Stimulated activated CD8-positive, alpha-beta memory T cell treated with anti-CD3 and anti-CD28 coated beads, Interleukin-7, amount 100 ng/mL, for 4 hours (primary cell): Measurements from ENCODE around the gene LASP1.
"Not testable (repeated sequence)": the region's sequence is repeated elsewhere in the genome, so short reads cannot be mapped to it uniquely, and the experiment has no call there.

Source experiments
- DNase-seq, 2 donors: peaks; one replicate each; pipeline ENCODE4 v3.0.0-alpha.2; 2020; ENCODE audit warnings: low read depth in 2 of 2

Gene LASP1

DNA sequence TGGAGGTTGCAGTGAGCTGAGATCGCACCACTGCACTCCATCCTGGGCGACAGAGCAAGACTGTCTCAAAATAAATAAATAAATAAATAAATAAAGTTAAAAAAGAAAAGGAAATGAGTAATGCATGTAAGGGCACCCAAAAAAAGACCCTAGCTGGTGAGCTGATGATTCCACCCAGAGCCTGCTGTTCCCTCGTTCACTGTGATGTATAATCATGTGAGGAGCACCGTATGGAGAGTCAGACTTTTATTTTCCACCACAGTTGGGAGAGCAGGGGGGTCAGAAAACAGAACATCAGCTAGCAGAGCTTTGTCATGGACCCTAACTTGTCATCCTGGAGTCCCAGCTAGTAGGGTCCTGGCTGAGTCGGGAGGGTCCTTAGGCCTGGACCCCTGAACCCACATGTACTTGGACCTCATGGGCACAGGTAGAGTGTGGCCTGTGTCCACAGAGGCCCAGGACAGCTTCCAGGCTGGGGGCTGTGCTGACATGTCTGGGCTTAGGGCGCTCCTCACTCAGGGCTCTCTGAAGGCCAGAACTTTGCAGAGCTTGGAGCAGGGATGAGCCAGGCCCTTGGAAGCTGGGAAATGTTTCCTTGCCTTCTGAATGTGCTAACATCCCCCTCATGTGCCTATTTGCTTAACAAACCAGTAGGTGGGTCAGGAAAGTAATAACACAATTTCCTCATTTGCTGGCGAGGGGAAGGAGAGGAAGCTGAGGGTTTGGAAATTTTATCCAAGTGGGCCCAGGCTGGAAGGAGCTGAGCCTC, 36.8 kb downstream of the LASP1 start:
- no peak for DNase-seq

- no peak for DNase-seq
These were observed 38.2 kb downstream of the LASP1 start for GRCh38 chr17:38907930-38908675.

GRCh38 chr17:38908676-38909181, 38.9 kb downstream of the LASP1 start:
- DNase-seq, result no peak

DNA sequence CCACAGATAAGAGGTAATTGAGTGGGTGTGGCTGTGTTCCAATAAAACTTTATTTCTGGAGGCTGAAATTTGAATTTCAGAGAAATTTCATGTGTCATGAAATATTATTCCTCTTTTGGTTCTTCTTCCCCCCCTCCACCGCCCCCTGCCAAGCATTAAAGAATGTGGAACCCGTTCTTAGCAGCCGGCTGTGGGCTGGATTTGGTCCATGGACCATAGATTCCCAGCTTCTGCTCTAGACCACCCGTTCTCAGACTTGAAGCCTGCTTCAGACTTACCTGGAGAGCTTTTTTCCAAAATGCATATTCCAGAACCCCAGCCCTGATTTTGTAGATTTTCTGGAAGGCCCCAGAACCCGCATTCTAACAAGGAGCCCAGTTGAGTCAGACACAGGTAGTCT, 40.5 kb downstream of the LASP1 start:
- DNase-seq, result no peak

GRCh38 chr17:38911081-38911730, 41.3 kb downstream of the LASP1 start:
- no peak for DNase-seq

DNA sequence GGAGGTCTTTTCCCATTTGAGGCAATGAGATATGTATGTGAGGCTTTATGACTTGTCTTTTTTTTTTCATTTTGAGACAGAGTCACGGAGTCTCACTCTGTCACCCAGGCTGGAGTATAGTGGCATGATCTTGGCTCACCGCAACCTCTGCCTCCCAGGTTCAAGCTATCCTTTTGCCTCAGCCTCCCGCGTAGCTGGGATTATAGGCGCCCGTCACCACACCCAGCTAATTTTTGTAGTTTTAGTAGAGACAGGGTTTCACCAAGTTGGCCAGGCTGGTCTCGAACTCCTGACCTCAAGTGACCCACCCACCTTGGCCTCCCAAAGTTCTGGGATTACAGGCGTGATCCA, 41.8 kb downstream of the LASP1 start:
- not testable (repeated sequence) for DNase-seq

DNA sequence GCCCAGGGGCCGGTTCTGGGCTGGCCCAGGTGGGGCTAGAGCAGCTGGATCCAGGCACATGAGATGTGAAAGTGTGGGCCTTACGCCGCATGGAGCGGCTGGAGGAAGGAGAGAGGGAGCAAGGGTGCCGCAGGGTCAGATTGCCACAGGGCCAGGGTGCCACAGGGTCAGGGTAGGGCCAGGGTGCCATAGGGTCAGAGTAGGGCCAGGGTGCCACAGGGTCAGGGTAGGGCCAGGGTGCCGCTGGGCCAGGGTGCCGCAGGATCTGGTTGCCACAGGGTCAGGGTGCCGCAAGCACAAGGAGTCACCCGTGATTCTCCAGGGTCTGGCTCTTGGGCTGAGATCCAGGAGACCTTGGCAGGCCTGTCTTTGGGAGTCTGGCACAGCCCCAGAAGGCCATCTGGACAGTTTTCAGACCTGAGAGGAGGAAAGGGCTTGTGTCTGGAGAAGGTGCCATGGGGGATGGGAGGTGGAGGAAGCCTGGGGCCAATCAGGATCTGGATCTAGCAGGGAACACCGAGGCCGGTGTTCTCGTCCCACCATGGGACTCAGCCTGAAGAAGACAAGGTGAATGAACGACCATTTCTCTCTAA, 42.5 kb downstream of the LASP1 start:
- DNase-seq, result no peak

- no peak for DNase-seq
These were observed 45.1 kb downstream of the LASP1 start for GRCh38 chr17:38914741-38915638.

GRCh38 chr17:38915639-38915995, 45.8 kb downstream of the LASP1 start:
- no peak for DNase-seq

DNA sequence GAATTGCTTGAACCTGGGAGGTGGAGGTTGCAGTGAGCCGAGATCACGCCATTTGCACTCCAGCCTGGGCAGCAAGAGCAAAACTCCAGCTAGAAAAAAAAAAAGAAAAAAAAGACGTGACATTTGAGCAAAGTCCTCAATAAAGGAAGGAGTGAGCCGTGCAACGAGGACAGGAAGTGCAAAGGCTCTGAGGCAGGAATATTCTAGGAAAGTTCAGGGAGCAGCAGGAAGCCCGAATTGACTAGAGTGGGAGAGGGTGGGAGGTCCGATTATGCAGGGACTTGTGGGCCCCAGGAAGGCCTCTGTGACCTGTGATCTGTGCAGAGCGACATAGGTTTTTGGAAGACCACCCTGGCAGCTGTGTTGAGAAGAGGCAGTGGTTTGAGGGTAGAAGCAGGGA, 46.9 kb downstream of the LASP1 start:
- no peak for DNase-seq

GRCh38 chr17:38917259-38917658, 47.4 kb downstream of the LASP1 start:
- DNase-seq, result no peak

GRCh38 chr17:38918129-38918913, 48.5 kb downstream of the LASP1 start:
- DNase-seq, result no peak

DNA sequence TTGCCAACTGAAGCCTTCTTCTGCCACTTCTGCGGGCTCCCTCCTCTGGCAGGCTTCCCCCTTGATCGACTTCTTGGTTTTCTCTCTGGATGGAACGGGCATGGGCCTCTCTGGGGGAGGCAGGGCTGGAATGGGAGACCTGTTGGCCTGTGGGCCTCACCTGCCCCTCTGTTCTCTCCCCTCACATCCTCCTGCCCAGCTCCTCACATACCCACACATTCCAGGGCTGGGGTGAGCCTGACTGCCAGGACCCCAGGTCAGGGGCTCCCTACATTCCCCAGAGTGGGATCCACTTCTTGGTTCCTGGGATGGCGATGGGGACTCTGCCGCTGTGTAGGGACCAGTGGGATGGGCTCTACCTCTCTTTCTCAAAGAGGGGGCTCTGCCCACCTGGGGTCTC, 49.1 kb downstream of the LASP1 start:
- no peak for DNase-seq

DNA sequence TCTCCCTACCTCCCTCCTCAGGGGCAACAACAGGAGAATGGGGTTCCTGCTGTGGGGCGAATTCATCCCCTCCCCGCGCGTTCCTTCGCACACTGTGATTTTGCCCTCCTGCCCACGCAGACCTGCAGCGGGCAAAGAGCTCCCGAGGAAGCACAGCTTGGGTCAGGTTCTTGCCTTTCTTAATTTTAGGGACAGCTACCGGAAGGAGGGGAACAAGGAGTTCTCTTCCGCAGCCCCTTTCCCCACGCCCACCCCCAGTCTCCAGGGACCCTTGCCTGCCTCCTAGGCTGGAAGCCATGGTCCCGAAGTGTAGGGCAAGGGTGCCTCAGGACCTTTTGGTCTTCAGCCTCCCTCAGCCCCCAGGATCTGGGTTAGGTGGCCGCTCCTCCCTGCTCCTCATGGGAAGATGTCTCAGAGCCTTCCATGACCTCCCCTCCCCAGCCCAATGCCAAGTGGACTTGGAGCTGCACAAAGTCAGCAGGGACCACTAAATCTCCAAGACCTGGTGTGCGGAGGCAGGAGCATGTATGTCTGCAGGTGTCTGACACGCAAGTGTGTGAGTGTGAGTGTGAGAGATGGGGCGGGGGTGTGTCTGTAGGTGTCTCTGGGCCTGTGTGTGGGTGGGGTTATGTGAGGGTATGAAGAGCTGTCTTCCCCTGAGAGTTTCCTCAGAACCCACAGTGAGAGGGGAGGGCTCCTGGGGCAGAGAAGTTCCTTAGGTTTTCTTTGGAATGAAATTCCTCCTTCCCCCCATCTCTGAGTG, 49.6 kb downstream of the LASP1 start:
- DNase-seq, result no peak

DNA sequence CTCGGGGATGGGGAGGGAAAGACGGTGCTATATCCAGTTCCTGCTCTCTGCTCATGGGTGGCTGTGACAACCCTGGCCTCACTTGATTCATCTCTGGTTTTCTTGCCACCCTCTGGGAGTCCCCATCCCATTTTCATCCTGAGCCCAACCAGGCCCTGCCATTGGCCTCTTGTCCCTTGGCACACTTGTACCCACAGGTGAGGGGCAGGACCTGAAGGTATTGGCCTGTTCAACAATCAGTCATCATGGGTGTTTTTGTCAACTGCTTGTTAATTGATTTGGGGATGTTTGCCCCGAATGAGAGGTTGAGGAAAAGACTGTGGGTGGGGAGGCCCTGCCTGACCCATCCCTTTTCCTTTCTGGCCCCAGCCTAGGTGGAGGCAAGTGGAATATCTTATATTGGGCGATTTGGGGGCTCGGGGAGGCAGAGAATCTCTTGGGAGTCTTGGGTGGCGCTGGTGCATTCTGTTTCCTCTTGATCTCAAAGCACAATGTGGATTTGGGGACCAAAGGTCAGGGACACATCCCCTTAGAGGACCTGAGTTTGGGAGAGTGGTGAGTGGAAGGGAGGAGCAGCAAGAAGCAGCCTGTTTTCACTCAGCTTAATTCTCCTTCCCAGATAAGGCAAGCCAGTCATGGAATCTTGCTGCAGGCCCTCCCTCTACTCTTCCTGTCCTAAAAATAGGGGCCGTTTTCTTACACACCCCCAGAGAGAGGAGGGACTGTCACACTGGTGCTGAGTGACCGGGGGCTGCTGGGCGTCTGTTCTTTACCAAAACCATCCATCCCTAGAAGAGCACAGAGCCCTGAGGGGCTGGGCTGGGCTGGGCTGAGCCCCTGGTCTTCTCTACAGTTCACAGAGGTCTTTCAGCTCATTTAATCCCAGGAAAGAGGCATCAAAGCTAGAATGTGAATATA, 50.8 kb downstream of the LASP1 start:
- DNase-seq, result no peak

DNA sequence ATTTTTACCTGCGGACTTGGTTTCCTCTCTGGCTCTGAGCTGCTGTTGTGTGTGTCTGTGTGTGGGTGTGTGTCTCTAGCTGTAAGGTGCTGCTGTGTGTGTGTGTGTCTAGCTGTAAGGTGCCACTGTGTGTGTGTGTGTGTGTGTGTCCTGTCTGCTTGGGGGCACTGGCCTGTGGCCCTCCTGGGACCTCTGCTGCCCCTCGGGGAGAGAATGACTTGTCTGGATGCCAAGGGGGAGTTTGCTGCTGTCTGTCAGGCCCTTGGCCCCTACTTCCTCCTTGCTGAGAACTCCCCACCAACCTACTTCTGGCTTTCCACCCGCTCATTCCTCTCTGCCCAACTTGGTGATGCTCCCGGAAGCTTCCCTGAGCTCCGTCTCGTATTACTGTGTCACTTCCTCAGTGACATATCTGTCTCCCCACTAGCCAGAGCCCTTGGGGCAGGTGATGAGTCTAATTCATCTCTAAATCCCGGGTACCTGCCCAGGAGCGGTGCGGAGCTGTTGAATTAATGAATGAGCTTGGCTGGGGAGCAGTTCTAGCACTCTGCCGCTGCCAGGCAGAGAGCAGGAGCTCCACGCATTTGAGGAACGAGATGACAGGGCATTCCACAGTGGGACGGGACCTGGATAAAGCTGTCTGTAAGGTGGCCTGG, 52.0 kb downstream of the LASP1 start:
- no peak for DNase-seq

DNA sequence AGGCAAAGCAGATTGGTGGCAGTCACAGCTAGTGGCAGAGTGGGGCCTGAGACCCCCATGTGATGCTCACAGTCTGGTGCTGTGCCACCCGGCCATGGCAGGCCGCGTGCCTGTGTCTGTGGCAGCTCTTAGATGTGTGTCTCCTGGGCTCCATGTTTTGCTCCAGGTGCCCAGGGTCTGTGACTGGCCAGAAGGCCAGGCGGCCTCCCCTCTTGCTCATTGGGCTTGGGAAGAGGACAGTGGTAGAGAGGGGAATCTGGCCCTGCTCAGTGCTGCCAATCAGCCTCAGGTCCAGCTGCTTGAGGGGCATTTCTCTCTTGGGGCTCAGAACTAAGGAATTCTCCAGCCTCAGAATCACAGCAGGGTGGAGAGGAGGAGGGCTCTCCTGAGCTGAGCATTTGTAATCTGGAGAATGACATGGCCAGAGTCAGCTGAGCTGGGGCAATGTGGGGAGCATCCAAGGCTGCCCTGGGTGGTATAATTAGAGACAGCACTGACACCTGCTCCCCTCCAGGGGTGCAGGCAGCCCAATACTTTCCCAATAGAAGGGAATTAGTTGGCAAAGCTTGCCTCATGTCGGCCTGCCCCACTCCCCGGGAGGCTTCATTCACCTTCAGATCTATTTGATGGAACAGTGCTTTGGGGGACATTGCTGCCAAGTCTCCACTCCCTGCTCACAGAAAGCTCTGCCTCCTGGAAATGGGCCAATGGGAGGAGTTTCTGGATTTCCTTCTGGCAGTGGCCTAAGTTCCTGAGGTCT, 52.9 kb downstream of the LASP1 start:
- DNase-seq, result no peak
